Large intestine (tissue), 3 donors: ENCODE results near the gene SLC25A29. TPM values are rescaled to one million over a fixed set of nuclear protein-coding genes. Genes with fewer than 3 reads are reported as not detected.
A peak's percentile ranks its signal among the peaks of the same experiment; 100 is the strongest.

Experiments used
- DNase-seq, 2 donors: peaks; one replicate each; pipeline versions ENCODE4 v3.0.0 to v3.0.0-alpha.2; 2013
- H3K27ac ChIP-seq: one replicate; pipeline ENCODE4 v1.5.1; 2013; ENCODE audit warnings: low read length
- H3K27me3 ChIP-seq: 2 replicates; pipeline ENCODE4 v1.6.1; 2013; ENCODE audit warnings: low read length; ENCODE audit not compliant: control insufficient read depth, insufficient read depth
- H3K36me3 ChIP-seq: 2 replicates; pipeline ENCODE4 v1.6.1; 2013; ENCODE audit warnings: low read length; ENCODE audit not compliant: control insufficient read depth, insufficient read depth
- H3K4me1 ChIP-seq: one replicate; pipeline ENCODE4 v1.6.1; 2013; ENCODE audit warnings: low read length; ENCODE audit not compliant: control insufficient read depth, insufficient read depth
- H3K4me3 ChIP-seq: one replicate; pipeline ENCODE4 v1.5.1; 2013; ENCODE audit warnings: low read length
- H3K9me3 ChIP-seq: one replicate; pipeline ENCODE4 v1.6.1; 2013; ENCODE audit warnings: mild to moderate bottlenecking, low read depth, low read length, moderate library complexity; ENCODE audit not compliant: control insufficient read depth
- WGBS: methylation state at CpG from one replicate; pipeline ENCODE4 v1.1.5; 2013; ENCODE audit warnings: low lambda C conversion rate; ENCODE audit not compliant: insufficient coverage; 5-methylcytosine and 5-hydroxymethylcytosine counted together
- polyA plus RNA-seq: library from polyadenylated mRNA; unstranded; fragments of 120-200 nt; gene quantifications from one replicate; pipeline ENCODE4 v1.2.1, GENCODE V29; 2013

The SLC25A29 gene
- polyA plus RNA-seq, 1 donor: 37.5 TPM

- Histone ChIP-seq H3K36me3 (peaks cover 15% of the 10 kb centered on the region), H3K27me3 (no peaks in the 10 kb centered on the region), H3K9me3 (no peaks in the 10 kb centered on the region), H3K4me3 (no peak overlapping the region), H3K4me1 (no peaks in the 10 kb centered on the region), H3K27ac (no peak overlapping the region)
- DNase-seq: no peak
- no CpG with 5 or more reads among the region's 7 CpGs for WGBS
Measured at GRCh38 chr14:100275214-100275613, 31.0 kb downstream of the SLC25A29 start.

DNA sequence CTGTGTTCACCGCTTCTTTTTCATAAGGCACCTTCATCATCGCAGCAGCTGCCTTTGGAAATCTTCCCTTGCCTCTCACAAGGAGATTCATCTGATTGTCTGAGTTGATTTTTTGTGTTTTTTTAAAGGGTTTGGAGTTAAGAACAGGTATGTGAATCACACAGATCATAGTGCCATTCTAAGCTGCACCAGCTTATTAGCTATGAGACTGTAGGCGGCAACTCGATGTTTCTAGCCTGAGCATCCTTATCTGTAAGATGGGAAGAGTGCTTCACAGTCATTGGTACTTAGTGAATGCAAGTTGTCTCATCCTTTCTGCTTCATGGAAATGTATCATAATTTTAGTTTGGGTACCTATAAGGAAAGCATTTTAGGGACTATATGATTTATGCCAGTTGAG is 32.0 kb downstream of the SLC25A29 start:
- no peak for DNase-seq
- no peaks in the 10 kb centered on the region for H3K9me3 ChIP-seq
- H3K27me3 ChIP-seq: no peaks in the 10 kb centered on the region
- H3K4me1 ChIP-seq: no peaks in the 10 kb centered on the region
- H3K4me3 ChIP-seq: no peak overlapping the region
- no peak overlapping the region for H3K27ac ChIP-seq
- H3K36me3 ChIP-seq: peaks cover 15% of the 10 kb centered on the region
- 90% methylated on average over 2 of the region's 4 CpGs for WGBS

DNA sequence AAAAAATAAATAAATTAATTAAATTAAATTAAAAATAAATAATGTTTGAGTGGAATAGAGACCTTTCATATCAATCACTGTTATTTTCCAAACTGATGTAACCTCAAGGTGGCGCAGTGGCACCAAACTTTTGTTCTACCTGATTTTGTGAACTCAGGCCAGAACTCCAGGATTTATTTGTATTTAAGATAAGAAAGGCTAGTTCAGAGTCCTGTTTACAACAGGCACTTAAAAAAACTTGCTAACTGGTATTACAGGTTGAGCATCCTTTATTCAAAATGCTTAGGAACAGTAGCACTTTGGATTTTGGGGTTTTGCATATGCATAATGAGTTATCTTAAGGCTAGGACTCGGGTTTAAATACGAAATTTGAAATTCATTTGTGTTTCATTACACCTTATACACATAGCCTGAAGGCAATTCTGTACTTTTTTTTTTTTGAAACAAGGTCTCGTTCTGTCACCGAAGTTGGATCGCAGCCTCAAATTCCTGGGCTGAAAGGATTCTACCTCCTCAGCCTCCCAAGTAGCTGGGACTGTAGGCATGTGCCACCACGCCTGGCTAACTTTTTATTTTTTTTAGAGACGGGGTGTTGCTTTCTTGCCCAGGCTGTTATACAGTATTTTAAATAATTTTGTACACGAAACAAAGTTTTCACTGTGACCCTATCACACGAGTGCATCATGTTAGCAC is 34.9 kb downstream of the SLC25A29 start:
- Histone ChIP-seq H3K4me1 (peaks cover 4% of the 10 kb centered on the region), H3K4me3 (no peak overlapping the region), H3K27me3 (no peaks in the 10 kb centered on the region), H3K27ac (no peak overlapping the region), H3K9me3 (no peaks in the 10 kb centered on the region), H3K36me3 (peaks cover 17% of the 10 kb centered on the region)
- 17% methylated on average over 2 of the region's 10 CpGs for WGBS
- DNase-seq: peak; percentile 42 to 70

DNA sequence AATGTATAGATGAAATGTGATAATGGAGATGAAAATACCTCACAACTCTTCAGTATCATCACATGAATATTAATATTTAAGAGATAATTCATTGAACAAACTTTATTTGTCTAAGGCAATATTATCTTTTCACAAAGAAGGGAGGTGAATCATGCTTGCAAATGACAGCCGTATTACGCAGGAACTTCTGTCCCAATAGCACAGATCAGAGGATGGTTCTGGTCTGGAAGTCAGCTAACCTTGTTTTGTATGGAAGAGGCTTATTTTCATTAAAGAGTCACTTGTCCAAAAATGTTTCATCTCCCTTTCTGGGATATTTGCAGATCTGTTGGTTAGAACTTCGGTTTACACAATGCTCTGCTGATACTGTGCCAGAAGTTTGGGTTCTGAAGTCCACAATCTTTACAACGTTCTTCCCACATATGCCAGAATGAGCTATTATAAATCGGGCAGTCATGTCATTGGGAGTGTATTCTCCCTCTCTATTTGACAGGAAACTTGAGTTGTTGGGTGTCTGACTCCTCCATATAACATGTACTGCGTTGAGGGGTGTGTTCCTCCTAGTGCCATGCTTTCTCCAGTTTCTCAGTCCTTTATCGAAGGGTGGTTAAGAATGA is 37.5 kb downstream of the SLC25A29 start:
- WGBS: 80% methylated on average over 2 of the region's 7 CpGs
- Histone ChIP-seq H3K4me3 (no peak overlapping the region), H3K4me1 (peaks cover 4% of the 10 kb centered on the region), H3K27ac (no peak overlapping the region), H3K27me3 (no peaks in the 10 kb centered on the region), H3K36me3 (peaks cover 29% of the 10 kb centered on the region), H3K9me3 (no peaks in the 10 kb centered on the region)
- DNase-seq: no peak

DNA sequence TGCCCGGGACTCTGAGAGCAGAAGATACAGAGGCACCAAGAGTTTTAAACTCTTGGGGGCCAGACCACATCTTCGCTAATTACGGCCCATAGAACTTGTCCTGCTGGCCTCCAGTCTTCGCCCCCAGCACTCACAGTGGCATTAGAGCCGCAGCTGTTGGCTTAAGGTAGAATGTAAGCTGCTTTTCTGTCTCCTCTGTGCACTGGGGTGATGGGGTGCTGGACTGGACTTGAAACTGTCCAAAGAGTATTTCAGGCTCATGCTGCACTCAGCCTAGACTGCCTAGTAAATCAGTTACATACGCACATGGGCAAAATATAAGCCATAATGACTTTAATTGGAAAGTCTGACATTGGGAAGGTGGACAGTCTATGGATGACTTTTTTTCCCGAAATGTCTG is 38.3 kb downstream of the SLC25A29 start:
- H3K27ac ChIP-seq: no peak overlapping the region
- H3K4me1 ChIP-seq: peaks cover 4% of the 10 kb centered on the region
- H3K27me3 ChIP-seq: no peaks in the 10 kb centered on the region
- no peaks in the 10 kb centered on the region for H3K9me3 ChIP-seq
- no peak overlapping the region for H3K4me3 ChIP-seq
- no peak for DNase-seq
- peaks cover 34% of the 10 kb centered on the region for H3K36me3 ChIP-seq
- WGBS: 100% methylated on average over 1 of the region's 7 CpGs

DNA sequence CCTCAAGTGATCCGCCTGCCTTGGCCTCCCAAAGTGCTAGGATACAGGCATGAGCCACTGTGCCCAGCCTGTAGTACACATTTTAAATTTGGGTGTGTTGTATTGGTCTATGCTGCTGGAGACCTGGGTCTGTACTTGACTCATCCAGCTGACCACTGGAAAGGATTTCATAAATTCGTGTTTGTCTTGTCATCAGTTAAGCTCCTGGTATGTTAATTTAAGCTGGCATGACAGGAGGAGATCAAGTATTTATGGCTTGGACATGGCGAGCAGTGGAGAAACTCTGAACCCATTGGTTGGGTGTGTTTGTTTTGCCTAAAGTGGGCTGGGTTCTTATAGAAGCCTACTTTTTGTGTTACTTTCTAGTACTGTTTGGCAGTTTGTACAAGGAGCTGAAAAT is 43.1 kb downstream of the SLC25A29 start:
- H3K4me1 ChIP-seq: no peaks in the 10 kb centered on the region

DNA sequence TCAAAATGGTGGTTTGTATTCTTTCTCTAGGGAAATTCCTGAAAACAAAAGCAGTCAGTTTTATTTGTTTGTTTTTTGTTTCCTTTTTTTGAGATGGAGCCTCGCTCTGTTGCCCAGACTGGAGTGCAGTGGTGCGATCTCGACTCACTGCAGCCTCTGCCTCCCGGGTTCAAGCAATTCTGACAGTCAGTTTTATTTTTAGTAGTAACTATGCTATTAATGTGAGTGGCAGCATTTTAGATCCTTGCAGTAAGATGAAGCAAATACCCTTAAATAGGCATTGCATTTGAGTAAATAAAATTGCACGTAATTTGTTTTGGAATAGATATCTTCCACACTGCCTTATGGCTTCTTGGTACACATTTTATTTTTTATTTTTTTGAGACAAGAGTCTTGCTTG is 43.7 kb downstream of the SLC25A29 start:
- H3K27me3 ChIP-seq: no peaks in the 10 kb centered on the region
- no peak overlapping the region for H3K4me3 ChIP-seq
- no peak overlapping the region for H3K27ac ChIP-seq
- no peaks in the 10 kb centered on the region for H3K4me1 ChIP-seq
- peaks cover 31% of the 10 kb centered on the region for H3K36me3 ChIP-seq
- no peak for DNase-seq
- no CpG with 5 or more reads among the region's 5 CpGs for WGBS
- H3K9me3 ChIP-seq: no peaks in the 10 kb centered on the region

More for the DNA sequence above, 43.1 kb downstream of the SLC25A29 start:
- WGBS: no CpG with 5 or more reads among the region's 3 CpGs
- Histone ChIP-seq H3K27me3 (no peaks in the 10 kb centered on the region), H3K9me3 (no peaks in the 10 kb centered on the region), H3K4me3 (no peak overlapping the region), H3K36me3 (peaks cover 31% of the 10 kb centered on the region), H3K27ac (no peak overlapping the region)
- DNase-seq: no peak

- H3K27ac ChIP-seq: no peak overlapping the region
- no peaks in the 10 kb centered on the region for H3K4me1 ChIP-seq
- no peak overlapping the region for H3K4me3 ChIP-seq
- H3K27me3 ChIP-seq: no peaks in the 10 kb centered on the region
- DNase-seq: no peak
- peaks cover 29% of the 10 kb centered on the region for H3K36me3 ChIP-seq
- H3K9me3 ChIP-seq: no peaks in the 10 kb centered on the region
- 100% methylated on average over 2 of the region's 3 CpGs for WGBS
Measured at GRCh38 chr14:100261621-100262020, 44.6 kb downstream of the SLC25A29 start.

- no peak for DNase-seq
- Histone ChIP-seq H3K4me1 (no peaks in the 10 kb centered on the region), H3K27ac (no peak overlapping the region), H3K36me3 (no peaks in the 10 kb centered on the region), H3K4me3 (no peak overlapping the region), H3K27me3 (no peaks in the 10 kb centered on the region), H3K9me3 (no peaks in the 10 kb centered on the region)
- WGBS: 86% methylated on average over 1 of the region's 3 CpGs
Measured at GRCh38 chr14:100256339-100256895, 49.8 kb downstream of the SLC25A29 start.

GRCh38 chr14:100252684-100253083 is 53.6 kb downstream of the SLC25A29 start:
- no peaks in the 10 kb centered on the region for H3K4me1 ChIP-seq
- peaks cover 4% of the 10 kb centered on the region for H3K36me3 ChIP-seq
- DNase-seq: no peak

More at GRCh38 chr14:100252684-100253083, 53.6 kb downstream of the SLC25A29 start:
- Histone ChIP-seq H3K27me3 (no peaks in the 10 kb centered on the region), H3K9me3 (no peaks in the 10 kb centered on the region), H3K4me3 (no peak overlapping the region), H3K27ac (no peak overlapping the region)
